Keratinocyte (primary cell): Measurements from ENCODE around the gene HLTF. TPM values are rescaled to one million over a fixed set of nuclear protein-coding genes. Genes with fewer than 3 reads are reported as not detected.

Source experiments
- DNase-seq: peaks from one replicate; pipeline ENCODE4 v3.0.0-alpha.2; 2011; ENCODE audit warnings: low read depth, missing footprints, low spot score
- FAIRE-seq: peaks from 2 replicates; lab custom pipeline; 2011; peaks lifted over from hg19 to GRCh38; lab: Jason Lieb, UNC
- H2AFZ ChIP-seq: 2 replicates; pipeline ENCODE4 v1.6.0; 2012; ENCODE audit warnings: low read length, control low read depth, inconsistent platforms; ENCODE audit not compliant: control insufficient read depth
- H3K27ac ChIP-seq: 2 replicates; pipeline ENCODE4 v1.5.1; 2011; ENCODE audit warnings: low read length; ENCODE audit not compliant: control insufficient read depth, insufficient read depth
- H3K27me3 ChIP-seq: 3 replicates; pipeline ENCODE4 v1.6.0; 2011; ENCODE audit warnings: low read length; ENCODE audit not compliant: control insufficient read depth, insufficient read depth; ENCODE audit errors: extremely low read depth
- H3K36me3 ChIP-seq, 2 experiments: 2 replicates in 1 of 2; 3 replicates in 1 of 2; pipeline ENCODE4 v1.5.1; 2011; ENCODE audit warnings: low read length in 2 of 2, mild to moderate bottlenecking in 1 of 2; ENCODE audit not compliant: control insufficient read depth in 2 of 2, insufficient read depth in 2 of 2; ENCODE audit errors: extremely low read depth in 1 of 2
- H3K4me1 ChIP-seq: 3 replicates; pipeline ENCODE4 v1.5.1; 2011; ENCODE audit warnings: low read length; ENCODE audit not compliant: control insufficient read depth, insufficient read depth; ENCODE audit errors: extremely low read depth
- H3K4me2 ChIP-seq: 3 replicates; pipeline ENCODE4 v1.6.0; 2011; ENCODE audit warnings: low read depth, low read length; ENCODE audit not compliant: control insufficient read depth, insufficient read depth; ENCODE audit errors: extremely low read depth
- H3K4me3 ChIP-seq, 3 experiments: fragments of 200-600 bp in 1 of 3; sonication (generic) in 1 of 3; 2 replicates in 2 of 3; 3 replicates in 1 of 3; pipeline ENCODE4 v1.5.1; 2011 to 2016; ENCODE audit warnings: low read length in 3 of 3, mild to moderate bottlenecking in 3 of 3, control low read depth in 2 of 3, inconsistent platforms in 1 of 3, low read depth in 1 of 3, mixed read lengths in 1 of 3, mixed run types in 1 of 3, moderate library complexity in 1 of 3; ENCODE audit not compliant: control insufficient read depth in 2 of 3, insufficient read depth in 2 of 3; ENCODE audit errors: extremely low read depth in 1 of 3
- H3K79me2 ChIP-seq: 2 replicates; pipeline ENCODE4 v1.6.0; 2012; ENCODE audit warnings: low read length; ENCODE audit not compliant: control insufficient read depth, insufficient read depth
- H3K9ac ChIP-seq: 3 replicates; pipeline ENCODE4 v1.6.0; 2011; ENCODE audit warnings: low read length; ENCODE audit not compliant: control insufficient read depth, insufficient read depth; ENCODE audit errors: extremely low read depth
- H3K9me1 ChIP-seq: 3 replicates; pipeline ENCODE4 v1.6.0; 2011; ENCODE audit warnings: low read length; ENCODE audit not compliant: control insufficient read depth, insufficient read depth; ENCODE audit errors: extremely low read depth
- H3K9me3 ChIP-seq: 2 replicates; pipeline ENCODE4 v1.5.1; 2012; ENCODE audit warnings: low read depth, low read length; ENCODE audit not compliant: control insufficient read depth
- H4K20me1 ChIP-seq: 3 replicates; pipeline ENCODE4 v1.6.0; 2011; ENCODE audit warnings: low read length; ENCODE audit not compliant: control insufficient read depth, insufficient read depth; ENCODE audit errors: extremely low read depth
- EZH2 ChIP-seq: IDR thresholded peaks from one replicate; pipeline ENCODE4 v1.6.1; 2012; ENCODE audit warnings: inconsistent platforms, mild to moderate bottlenecking, low read length, moderate library complexity
- dilution Hi-C: fragments of 300-500 bp; cut with MboI; formaldehyde crosslinking; loops from one replicate; pipeline ENCODE4 v1.7.0; 2020; ENCODE audit warnings: low sequenced_read_pairs; ENCODE audit not compliant: extremely low pct_ligation_motif_present
- polyA plus RNA-seq, 5 experiments: library from polyadenylated mRNA; depleted of rRNA in 3 of 5; stranded (reverse) in 3 of 5; stranded (forward) in 1 of 5; unstranded in 1 of 5; fragments of >200 nt; gene quantifications; 1 replicate in 1 of 5; 2 replicates in 3 of 5; 3 replicates in 1 of 5; pipeline versions ENCODE4 v1.2.1 to v1.2.3, GENCODE V29; 2011 to 2012; ENCODE audit warnings: missing spikeins in 2 of 5, low read depth in 1 of 5, low replicate concordance in 1 of 5
- TF ChIP-seq, protein P1 (sequence below), 3 experiments: IDR thresholded peaks in 1 of 3; conservative IDR thresholded peaks in 1 of 3; optimal IDR thresholded peaks in 1 of 3; 2 replicates in 2 of 3; 3 replicates in 1 of 3; pipeline versions ENCODE3 to v1.5.1; 2011; ENCODE audit warnings: low read length in 3 of 3, mild to moderate bottlenecking in 3 of 3, moderate library complexity in 2 of 3, control low read depth in 1 of 3, inconsistent platforms in 1 of 3; ENCODE audit not compliant: insufficient read depth in 2 of 3; ENCODE audit errors: extremely low read depth in 1 of 3

The HLTF gene
- polyA plus RNA-seq, 1 donor (not counting 4 experiments of a cell fraction or from before 2014, with no cell fraction given) = 9.1 TPM

DNA sequence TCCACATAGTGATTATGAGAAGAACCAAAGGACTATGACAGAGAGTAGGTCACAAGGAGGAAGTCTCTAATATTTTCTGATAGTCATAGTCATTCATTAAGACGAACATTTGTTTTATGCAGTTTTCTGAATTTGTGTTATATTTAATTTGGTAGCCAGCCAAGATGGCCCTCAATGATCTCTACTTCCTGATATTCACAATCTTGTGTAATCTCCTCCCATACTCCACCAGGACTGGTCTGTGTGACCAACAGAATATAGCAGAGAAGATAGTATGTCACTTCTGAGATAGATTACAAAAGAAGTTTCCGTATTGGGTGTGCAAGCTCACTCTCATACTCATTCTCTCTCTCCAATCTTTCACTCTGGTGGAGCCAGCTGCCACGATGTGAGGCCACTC is 30.8 kb downstream of the HLTF start:
- Histone ChIP-seq H2AFZ (no peak overlapping the region), H3K9ac (no peak overlapping the region), H3K9me3 (no peaks in the 10 kb centered on the region), H3K27me3 (no peaks in the 10 kb centered on the region), H3K4me2 (no peak overlapping the region), H4K20me1 (no peaks in the 10 kb centered on the region), H3K4me3 (no peak overlapping the region), H3K27ac (no peak overlapping the region), H3K9me1 (no peaks in the 10 kb centered on the region), H3K36me3 (peaks cover 0 to 5% of the 10 kb centered on the region in 2 experiments), H3K79me2 (no peaks in the 10 kb centered on the region), H3K4me1 (no peaks in the 10 kb centered on the region)
- FAIRE-seq (no peak), DNase-seq (no peak)
- dilution Hi-C loops = no loop called here
- TF ChIP-seq, protein P1, sequence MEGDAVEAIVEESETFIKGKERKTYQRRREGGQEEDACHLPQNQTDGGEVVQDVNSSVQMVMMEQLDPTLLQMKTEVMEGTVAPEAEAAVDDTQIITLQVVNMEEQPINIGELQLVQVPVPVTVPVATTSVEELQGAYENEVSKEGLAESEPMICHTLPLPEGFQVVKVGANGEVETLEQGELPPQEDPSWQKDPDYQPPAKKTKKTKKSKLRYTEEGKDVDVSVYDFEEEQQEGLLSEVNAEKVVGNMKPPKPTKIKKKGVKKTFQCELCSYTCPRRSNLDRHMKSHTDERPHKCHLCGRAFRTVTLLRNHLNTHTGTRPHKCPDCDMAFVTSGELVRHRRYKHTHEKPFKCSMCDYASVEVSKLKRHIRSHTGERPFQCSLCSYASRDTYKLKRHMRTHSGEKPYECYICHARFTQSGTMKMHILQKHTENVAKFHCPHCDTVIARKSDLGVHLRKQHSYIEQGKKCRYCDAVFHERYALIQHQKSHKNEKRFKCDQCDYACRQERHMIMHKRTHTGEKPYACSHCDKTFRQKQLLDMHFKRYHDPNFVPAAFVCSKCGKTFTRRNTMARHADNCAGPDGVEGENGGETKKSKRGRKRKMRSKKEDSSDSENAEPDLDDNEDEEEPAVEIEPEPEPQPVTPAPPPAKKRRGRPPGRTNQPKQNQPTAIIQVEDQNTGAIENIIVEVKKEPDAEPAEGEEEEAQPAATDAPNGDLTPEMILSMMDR (optimal IDR thresholded peaks at IDR 0.05 in 1 of 3, IDR thresholded peaks at IDR 0.05 in 1 of 3, conservative IDR thresholded peaks at IDR 0.05 in 1 of 3; ENCODE audit: extremely low read depth in 1 of 3, insufficient read depth in 2 of 3, low read length in 3 of 3) = no peak
- no peak for TF ChIP-seq EZH2

DNA sequence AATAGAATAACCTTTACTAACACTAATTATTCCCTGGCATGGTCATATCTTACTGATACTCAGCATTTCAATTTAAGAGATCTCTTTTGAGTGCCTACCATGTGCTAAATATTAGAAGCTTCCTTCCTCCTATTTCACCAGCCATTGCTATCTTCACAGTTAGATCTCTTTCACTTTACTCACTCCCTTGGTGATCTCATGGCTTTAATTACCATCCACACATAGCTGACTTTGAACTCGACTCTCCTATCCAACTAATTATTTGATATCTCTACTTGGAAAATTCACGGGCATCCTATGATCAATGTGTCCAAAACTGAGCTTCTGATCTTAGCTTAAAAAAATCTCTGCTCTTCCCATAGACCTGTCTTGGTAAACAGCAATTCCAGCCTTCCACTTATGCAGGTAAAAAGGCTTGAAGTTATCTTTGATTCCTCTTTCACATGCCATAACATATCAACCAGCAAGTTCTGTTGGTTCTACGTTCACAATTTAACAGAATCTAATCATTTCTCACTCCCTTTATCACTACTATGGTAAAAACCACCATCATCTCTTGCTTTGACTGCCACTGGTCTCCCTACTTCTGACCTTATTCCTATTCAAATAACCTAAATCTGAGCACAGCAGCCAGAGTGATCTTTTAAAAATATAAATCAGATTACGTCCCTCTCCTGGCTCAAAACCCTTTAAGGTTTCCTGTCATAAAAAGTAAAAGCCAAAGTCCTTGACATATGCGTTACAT is 41.8 kb downstream of the HLTF start:
- FAIRE-seq (no peak), DNase-seq (no peak)
- Histone ChIP-seq H3K9ac (no peak overlapping the region), H3K27ac (no peak overlapping the region), H3K4me1 (no peaks in the 10 kb centered on the region), H4K20me1 (no peaks in the 10 kb centered on the region), H3K9me3 (no peaks in the 10 kb centered on the region), H2AFZ (no peak overlapping the region), H3K9me1 (no peaks in the 10 kb centered on the region), H3K4me2 (no peak overlapping the region), H3K79me2 (no peaks in the 10 kb centered on the region), H3K27me3 (no peaks in the 10 kb centered on the region), H3K36me3 (no peaks in the 10 kb centered on the region), H3K4me3 (no peak overlapping the region)
- dilution Hi-C loops = no loop called here
- TF ChIP-seq, protein P1 (optimal IDR thresholded peaks at IDR 0.05 in 1 of 3, IDR thresholded peaks at IDR 0.05 in 1 of 3, conservative IDR thresholded peaks at IDR 0.05 in 1 of 3; ENCODE audit: extremely low read depth in 1 of 3, insufficient read depth in 2 of 3, low read length in 3 of 3) = no peak
- TF ChIP-seq EZH2 = no peak
